PC-3 (cell line): ENCODE measurements around the gene SIN3B.

Experiments used
- EZH2 ChIP-seq: fragments of 300-600 bp; sonication (generic); IDR thresholded peaks from one replicate; pipeline ENCODE4 v1.6.1; 2017; ENCODE audit warnings: antibody characterized with exemption, mild to moderate bottlenecking, low read length; ENCODE audit not compliant: unreplicated experiment
- EZH2phosphoT487 ChIP-seq: fragments of 300-600 bp; sonication (generic); IDR thresholded peaks from 2 replicates; pipeline ENCODE4 v1.6.1; 2018; ENCODE audit warnings: mild to moderate bottlenecking, antibody characterized with exemption, low read length, borderline replicate concordance
- TF ChIP-seq, protein P1 (sequence below): fragments of 300-600 bp; sonication (generic); conservative IDR thresholded peaks from 2 replicates; pipeline ENCODE4 v1.5.1; 2017; ENCODE audit warnings: antibody characterized with exemption, low read depth, mild to moderate bottlenecking, low read length

DNA sequence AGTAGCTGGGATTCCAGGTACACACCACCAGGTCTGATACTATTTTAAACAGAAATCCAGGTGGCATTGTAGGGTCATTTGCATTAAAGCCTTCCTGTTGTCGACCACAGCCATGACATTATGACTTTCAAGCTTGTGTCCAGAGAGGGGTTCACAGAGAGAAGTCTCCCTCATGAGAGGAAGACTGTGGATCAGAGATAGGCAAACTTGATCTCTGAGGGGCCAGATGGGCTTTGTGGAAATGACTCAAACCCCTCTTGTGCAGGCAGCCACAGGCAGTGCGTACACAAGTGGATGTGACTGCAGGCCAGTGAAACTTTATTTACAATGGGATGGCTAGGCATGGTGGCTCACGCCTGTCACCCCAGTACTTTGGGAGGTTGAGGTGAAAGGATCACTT lies 31.8 kb downstream of the SIN3B start:
- TF ChIP-seq, protein P1, sequence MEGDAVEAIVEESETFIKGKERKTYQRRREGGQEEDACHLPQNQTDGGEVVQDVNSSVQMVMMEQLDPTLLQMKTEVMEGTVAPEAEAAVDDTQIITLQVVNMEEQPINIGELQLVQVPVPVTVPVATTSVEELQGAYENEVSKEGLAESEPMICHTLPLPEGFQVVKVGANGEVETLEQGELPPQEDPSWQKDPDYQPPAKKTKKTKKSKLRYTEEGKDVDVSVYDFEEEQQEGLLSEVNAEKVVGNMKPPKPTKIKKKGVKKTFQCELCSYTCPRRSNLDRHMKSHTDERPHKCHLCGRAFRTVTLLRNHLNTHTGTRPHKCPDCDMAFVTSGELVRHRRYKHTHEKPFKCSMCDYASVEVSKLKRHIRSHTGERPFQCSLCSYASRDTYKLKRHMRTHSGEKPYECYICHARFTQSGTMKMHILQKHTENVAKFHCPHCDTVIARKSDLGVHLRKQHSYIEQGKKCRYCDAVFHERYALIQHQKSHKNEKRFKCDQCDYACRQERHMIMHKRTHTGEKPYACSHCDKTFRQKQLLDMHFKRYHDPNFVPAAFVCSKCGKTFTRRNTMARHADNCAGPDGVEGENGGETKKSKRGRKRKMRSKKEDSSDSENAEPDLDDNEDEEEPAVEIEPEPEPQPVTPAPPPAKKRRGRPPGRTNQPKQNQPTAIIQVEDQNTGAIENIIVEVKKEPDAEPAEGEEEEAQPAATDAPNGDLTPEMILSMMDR: no peak
- TF ChIP-seq EZH2phosphoT487: no peak
- no peak for TF ChIP-seq EZH2
